Mesenchymal stem cell (in vitro differentiated cells and primary cell): ENCODE results near the gene NCOR2.
A peak's percentile ranks its signal among the peaks of the same experiment; 100 is the strongest.

Experiments
- DNase-seq: peaks from one replicate; pipeline ENCODE4 v3.0.0-alpha.2; 2013
- H2AFZ ChIP-seq: one replicate; pipeline ENCODE4 v1.6.1; 2013; ENCODE audit warnings: low read depth, mild to moderate bottlenecking, control low read depth, inconsistent platforms, low read length, moderate library complexity
- H2AK5ac ChIP-seq: 2 replicates; pipeline ENCODE4 v1.6.1; 2013; ENCODE audit warnings: low read length, moderate library complexity, mild to moderate bottlenecking, inconsistent platforms; ENCODE audit not compliant: severe bottlenecking
- H2BK120ac ChIP-seq: one replicate; pipeline ENCODE4 v1.6.1; 2013; ENCODE audit warnings: low read depth, mild to moderate bottlenecking, inconsistent platforms, low read length, moderate library complexity
- H2BK12ac ChIP-seq, 2 experiments: one replicate each; pipeline ENCODE4 v1.6.1; 2013; ENCODE audit warnings: inconsistent platforms in 2 of 2, low read length in 2 of 2, mild to moderate bottlenecking in 2 of 2, moderate library complexity in 2 of 2, control low read depth in 1 of 2
- H2BK15ac ChIP-seq: one replicate; pipeline ENCODE4 v1.6.1; 2013; ENCODE audit warnings: mild to moderate bottlenecking, low read depth, inconsistent platforms; ENCODE audit not compliant: poor library complexity, severe bottlenecking
- H2BK5ac ChIP-seq: 2 replicates; pipeline ENCODE4 v1.6.1; 2013; ENCODE audit warnings: low read depth, mild to moderate bottlenecking, low read length, control low read depth, inconsistent platforms; ENCODE audit not compliant: poor library complexity, severe bottlenecking
- H3K14ac ChIP-seq, 2 experiments: one replicate each; pipeline ENCODE4 v1.6.1; 2013; ENCODE audit warnings: inconsistent platforms in 2 of 2, low read length in 2 of 2, control low read depth in 1 of 2, mild to moderate bottlenecking in 1 of 2, moderate library complexity in 1 of 2
- H3K18ac ChIP-seq, 2 experiments: one replicate each; pipeline ENCODE4 v1.6.1; 2013; ENCODE audit warnings: inconsistent platforms in 2 of 2, low read length in 2 of 2, control low read depth in 1 of 2, low read depth in 1 of 2, mild to moderate bottlenecking in 1 of 2
- H3K23ac ChIP-seq, 2 experiments: one replicate each; pipeline ENCODE4 v1.6.1; 2013; ENCODE audit warnings: inconsistent platforms in 2 of 2, low read length in 2 of 2, mild to moderate bottlenecking in 2 of 2, moderate library complexity in 2 of 2, control low read depth in 1 of 2
- H3K27ac ChIP-seq: 2 replicates; pipeline ENCODE4 v1.5.1; 2013; ENCODE audit warnings: mild to moderate bottlenecking, moderate library complexity, low read length, control low read depth, inconsistent platforms; ENCODE audit not compliant: poor library complexity, severe bottlenecking
- H3K27me3 ChIP-seq, 2 experiments: 2 replicates each; pipeline versions ENCODE4 v1.6.1 to v1.7.0; 2013; ENCODE audit warnings: low read length in 2 of 2, mild to moderate bottlenecking in 2 of 2, moderate library complexity in 2 of 2, control low read depth in 1 of 2, inconsistent platforms in 1 of 2; ENCODE audit not compliant: control insufficient read depth in 1 of 2, insufficient read depth in 1 of 2
- H3K36me3 ChIP-seq, 2 experiments: 2 replicates each; pipeline versions ENCODE4 v1.6.1 to v1.7.0; 2013; ENCODE audit warnings: low read length in 2 of 2, control low read depth in 1 of 2, inconsistent platforms in 1 of 2, low read depth in 1 of 2, mild to moderate bottlenecking in 1 of 2; ENCODE audit not compliant: insufficient read depth in 2 of 2, control insufficient read depth in 1 of 2
- H3K4ac ChIP-seq, 2 experiments: one replicate each; pipeline ENCODE4 v1.6.1; 2013; ENCODE audit warnings: inconsistent platforms in 2 of 2, low read length in 2 of 2, mild to moderate bottlenecking in 2 of 2, moderate library complexity in 2 of 2, control low read depth in 1 of 2, low read depth in 1 of 2
- H3K4me1 ChIP-seq: 2 replicates; pipeline ENCODE4 v1.6.1; 2013; ENCODE audit warnings: low read depth, low read length, control low read depth; ENCODE audit not compliant: control insufficient read depth, insufficient read depth
- H3K4me2 ChIP-seq: 2 replicates; pipeline ENCODE4 v1.6.1; 2013; ENCODE audit warnings: low read length, mild to moderate bottlenecking, inconsistent platforms; ENCODE audit not compliant: poor library complexity, severe bottlenecking
- H3K4me3 ChIP-seq, 2 experiments: 2 replicates each; pipeline versions ENCODE4 v1.5.1 to v1.7.0; 2013; ENCODE audit warnings: low read length in 2 of 2, mild to moderate bottlenecking in 2 of 2, control low read depth in 1 of 2, low read depth in 1 of 2; ENCODE audit not compliant: insufficient read depth in 1 of 2
- H3K79me1 ChIP-seq: replicated peaks from 2 replicates; pipeline ENCODE4 v1.6.1; 2013; ENCODE audit warnings: mild to moderate bottlenecking, control low read depth, low read length, inconsistent platforms; ENCODE audit not compliant: poor library complexity, severe bottlenecking
- H3K9ac ChIP-seq: 2 replicates; pipeline ENCODE4 v1.7.0; 2013; ENCODE audit warnings: mild to moderate bottlenecking, low read length, moderate library complexity
- H3K9me3 ChIP-seq: 2 replicates; pipeline ENCODE4 v1.7.0; 2013; ENCODE audit warnings: mild to moderate bottlenecking, low read length; ENCODE audit not compliant: control insufficient read depth
- H4K8ac ChIP-seq: one replicate; pipeline ENCODE4 v1.6.1; 2013; ENCODE audit warnings: inconsistent platforms, mild to moderate bottlenecking, low read length, moderate library complexity
- H4K91ac ChIP-seq: one replicate; pipeline ENCODE4 v1.6.1; 2013; ENCODE audit warnings: mild to moderate bottlenecking, low read length, inconsistent platforms
- WGBS: methylation state at CpG from one replicate; pipeline ENCODE4 v1.1.7; 2013; ENCODE audit warnings: mixed read lengths; 5-methylcytosine and 5-hydroxymethylcytosine counted together

The NCOR2 gene

GRCh38 chr12:124534776-124535740, 32.4 kb downstream of the NCOR2 start:
- Histone ChIP-seq H2BK120ac (no peak overlapping the region), H3K23ac (no peak overlapping the region), H3K79me1 (peaks cover 8% of the 10 kb centered on the region), H3K27me3 (no peaks in the 10 kb centered on the region), H3K4me1 (peaks cover 79% of the 10 kb centered on the region), H3K4ac (peak overlapping the region in 1 of 2 experiments; percentile 2), H2BK12ac (peak overlapping the region in 1 of 2 experiments; percentile 38), H3K4me2 (no peak overlapping the region), H3K27ac (no peak overlapping the region), H3K9ac (no peak overlapping the region), H4K8ac (no peak overlapping the region), H4K91ac (no peak overlapping the region), H3K18ac (peak overlapping the region in 1 of 2 experiments; percentile 59), H2BK5ac (no peak overlapping the region), H3K4me3 (no peak overlapping the region), H3K9me3 (no peaks in the 10 kb centered on the region), H2BK15ac (no peak overlapping the region), H2AK5ac (peak overlapping the region; percentile 38), H3K36me3 (peaks cover 2 to 64% of the 10 kb centered on the region in 2 experiments), H2AFZ (no peak overlapping the region), H3K14ac (peak overlapping the region in 1 of 2 experiments; percentile 26)
- 84% methylated on average over 24 of the region's 24 CpGs for WGBS
- DNase-seq: no peak

GRCh38 chr12:124533456-124533855, 34.0 kb downstream of the NCOR2 start:
- no peak overlapping the region for H4K8ac ChIP-seq
- peak overlapping the region; percentile 15 for H2BK15ac ChIP-seq
- H4K91ac ChIP-seq: no peak overlapping the region
- H3K14ac ChIP-seq: no peak overlapping the region
- H3K27ac ChIP-seq: no peak overlapping the region
- no peaks in the 10 kb centered on the region for H3K9me3 ChIP-seq
- WGBS: 95% methylated on average over 13 of the region's 13 CpGs
- no peak for DNase-seq
- H3K18ac ChIP-seq: peak overlapping the region; percentile 13 to 90
- H3K4ac ChIP-seq: peak overlapping the region in 1 of 2 experiments; percentile 39
- H2AFZ ChIP-seq: no peak overlapping the region
- H3K4me2 ChIP-seq: no peak overlapping the region
- H3K4me3 ChIP-seq: no peak overlapping the region
- no peaks in the 10 kb centered on the region for H3K27me3 ChIP-seq
- H3K4me1 ChIP-seq: peaks cover 65% of the 10 kb centered on the region
- H2BK120ac ChIP-seq: peak overlapping the region; percentile 83
- no peak overlapping the region for H2BK12ac ChIP-seq
- no peak overlapping the region for H2BK5ac ChIP-seq
- peaks cover 2 to 62% of the 10 kb centered on the region in 2 experiments for H3K36me3 ChIP-seq
- no peak overlapping the region for H2AK5ac ChIP-seq
- H3K23ac ChIP-seq: no peak overlapping the region
- H3K9ac ChIP-seq: no peak overlapping the region
- peaks cover 14% of the 10 kb centered on the region for H3K79me1 ChIP-seq

- WGBS: 37% methylated on average over 5 of the region's 5 CpGs
- no peak overlapping the region for H3K9ac ChIP-seq
- no peak overlapping the region for H2AK5ac ChIP-seq
- H3K14ac ChIP-seq: no peak overlapping the region
- no peak for DNase-seq
- H2BK120ac ChIP-seq: peak overlapping the region; percentile 83
- peak overlapping the region; percentile 61 to 90 for H3K18ac ChIP-seq
- H3K27ac ChIP-seq: no peak overlapping the region
- H2BK15ac ChIP-seq: no peak overlapping the region
- H3K4me1 ChIP-seq: peaks cover 63% of the 10 kb centered on the region
- no peak overlapping the region for H2AFZ ChIP-seq
- no peaks in the 10 kb centered on the region for H3K9me3 ChIP-seq
- H4K8ac ChIP-seq: no peak overlapping the region
- no peak overlapping the region for H3K4me3 ChIP-seq
- H3K23ac ChIP-seq: no peak overlapping the region
- no peak overlapping the region for H3K4ac ChIP-seq
- no peak overlapping the region for H2BK5ac ChIP-seq
- H3K79me1 ChIP-seq: peaks cover 16% of the 10 kb centered on the region
- no peaks in the 10 kb centered on the region for H3K27me3 ChIP-seq
- peaks cover 2 to 61% of the 10 kb centered on the region in 2 experiments for H3K36me3 ChIP-seq
- H3K4me2 ChIP-seq: no peak overlapping the region
- no peak overlapping the region for H4K91ac ChIP-seq
- H2BK12ac ChIP-seq: peak overlapping the region in 1 of 2 experiments; percentile 28
These were observed 34.4 kb downstream of the NCOR2 start for GRCh38 chr12:124532967-124533366.

GRCh38 chr12:124532331-124532750, 35.1 kb downstream of the NCOR2 start:
- H3K79me1 ChIP-seq: peaks cover 16% of the 10 kb centered on the region
- peaks cover 61% of the 10 kb centered on the region for H3K4me1 ChIP-seq
- H2BK120ac ChIP-seq: peak overlapping the region; percentile 83
- H3K18ac ChIP-seq: peak overlapping the region; percentile 61 to 74
- peak overlapping the region in 1 of 2 experiments; percentile 5 for H3K4me3 ChIP-seq
- peaks cover 2 to 55% of the 10 kb centered on the region in 2 experiments for H3K36me3 ChIP-seq
- peak overlapping the region; percentile 2 to 32 for H3K4ac ChIP-seq
- no peaks in the 10 kb centered on the region for H3K27me3 ChIP-seq
- no peak overlapping the region for H3K23ac ChIP-seq
- no peak overlapping the region for H3K27ac ChIP-seq
- peak overlapping the region; percentile 28 to 65 for H2BK12ac ChIP-seq
- WGBS: 17% methylated on average over 14 of the region's 14 CpGs
- no peak overlapping the region for H2AFZ ChIP-seq
- DNase-seq: peak; percentile 71
- H2BK15ac ChIP-seq: no peak overlapping the region
- H4K8ac ChIP-seq: peak overlapping the region; percentile 78
- no peaks in the 10 kb centered on the region for H3K9me3 ChIP-seq
- peak overlapping the region; percentile 34 for H4K91ac ChIP-seq
- peak overlapping the region in 1 of 2 experiments; percentile 2 for H3K14ac ChIP-seq
- no peak overlapping the region for H2BK5ac ChIP-seq
- H3K9ac ChIP-seq: no peak overlapping the region
- H2AK5ac ChIP-seq: no peak overlapping the region
- H3K4me2 ChIP-seq: no peak overlapping the region
